ENCODE results near the gene SPINK8.
"Not testable (repeated sequence)": the region's sequence is repeated elsewhere in the genome, so short reads cannot be mapped to it uniquely, and the experiment has no call there.

SPINK8 gene

GRCh38 chr3:48333346-48334245 lies at the start of gene SPINK8:
Gene SPINK8, minus strand, starts transcription at chr3:48333661. Its CDS starts 5,320 bp downstream, at chr3:48328341.
- H2AFZ ChIP-seq (ENCODE audit: low read length); H3K4me3 ChIP-seq (ENCODE audit: low read length, poor library complexity, severe bottlenecking); H3K27me3 ChIP-seq (ENCODE audit: insufficient read depth, low read length, poor library complexity, severe bottlenecking); H3K4me2 ChIP-seq (ENCODE audit: low read depth, low read length, poor library complexity, severe bottlenecking); H3K79me2 ChIP-seq (ENCODE audit: insufficient read depth, low read length); H3K36me3 ChIP-seq (ENCODE audit: insufficient read depth, low read length); H3F3A ChIP-seq (ENCODE audit: low read depth); H3K4me1 ChIP-seq (ENCODE audit: insufficient read depth, low read length, poor library complexity, severe bottlenecking); H3K9ac ChIP-seq (ENCODE audit: low read depth, low read length, poor library complexity, severe bottlenecking); H3K9me2 ChIP-seq (replicated peaks; ENCODE audit: low read depth, low read length); H3K9me3 ChIP-seq (ENCODE audit: insufficient read depth, low read depth, low read length); H4K20me1 ChIP-seq (ENCODE audit: insufficient read depth, low read length, poor library complexity, severe bottlenecking): not testable (repeated sequence)

- Histone ChIP-seq H3K9ac (ENCODE audit: low read depth, low read length, poor library complexity, severe bottlenecking) (no peak overlapping the region), H3K79me2 (ENCODE audit: insufficient read depth, low read length) (no peaks in the 10 kb centered on the region), H3K9me2 (replicated peaks; ENCODE audit: low read depth, low read length) (no peaks in the 10 kb centered on the region), H2AFZ (ENCODE audit: low read length) (no peak overlapping the region), H3K4me2 (ENCODE audit: low read depth, low read length, poor library complexity, severe bottlenecking) (no peak overlapping the region), H4K20me1 (ENCODE audit: insufficient read depth, low read length, poor library complexity, severe bottlenecking) (no peaks in the 10 kb centered on the region), H3F3A (ENCODE audit: low read depth) (no peaks in the 10 kb centered on the region), H3K27me3 (ENCODE audit: insufficient read depth, low read length, poor library complexity, severe bottlenecking) (no peaks in the 10 kb centered on the region), H3K36me3 (ENCODE audit: insufficient read depth, low read length) (no peaks in the 10 kb centered on the region), H3K4me3 (ENCODE audit: low read length, poor library complexity, severe bottlenecking) (no peak overlapping the region), H3K9me3 (ENCODE audit: insufficient read depth, low read depth, low read length) (no peaks in the 10 kb centered on the region), H3K4me1 (ENCODE audit: insufficient read depth, low read length, poor library complexity, severe bottlenecking) (no peaks in the 10 kb centered on the region)
- no peak for TF ChIP-seq EZH2phosphoT487 (IDR thresholded peaks at IDR 0.05; ENCODE audit: borderline replicate concordance)
- TF ChIP-seq CTCF (conservative IDR thresholded peaks at IDR 0.05; ENCODE audit: low read length), result no peak
Measured at GRCh38 chr3:48372862-48373435, 39.5 kb upstream of the SPINK8 start.

GRCh38 chr3:48372377-48372770 lies 38.9 kb upstream of the SPINK8 start:
- Histone ChIP-seq H4K20me1 (ENCODE audit: insufficient read depth, low read length, poor library complexity, severe bottlenecking) (no peaks in the 10 kb centered on the region), H3K9me3 (ENCODE audit: insufficient read depth, low read depth, low read length) (no peaks in the 10 kb centered on the region), H3K4me2 (ENCODE audit: low read depth, low read length, poor library complexity, severe bottlenecking) (no peak overlapping the region), H3K4me1 (ENCODE audit: insufficient read depth, low read length, poor library complexity, severe bottlenecking) (no peaks in the 10 kb centered on the region), H3F3A (ENCODE audit: low read depth) (no peaks in the 10 kb centered on the region), H3K36me3 (ENCODE audit: insufficient read depth, low read length) (no peaks in the 10 kb centered on the region), H3K9me2 (replicated peaks; ENCODE audit: low read depth, low read length) (no peaks in the 10 kb centered on the region), H3K27me3 (ENCODE audit: insufficient read depth, low read length, poor library complexity, severe bottlenecking) (no peaks in the 10 kb centered on the region), H3K4me3 (ENCODE audit: low read length, poor library complexity, severe bottlenecking) (no peak overlapping the region), H3K9ac (ENCODE audit: low read depth, low read length, poor library complexity, severe bottlenecking) (no peak overlapping the region), H2AFZ (ENCODE audit: low read length) (no peak overlapping the region), H3K79me2 (ENCODE audit: insufficient read depth, low read length) (no peaks in the 10 kb centered on the region)
- no peak for TF ChIP-seq EZH2phosphoT487 (IDR thresholded peaks at IDR 0.05; ENCODE audit: borderline replicate concordance)
- TF ChIP-seq CTCF (conservative IDR thresholded peaks at IDR 0.05; ENCODE audit: low read length), result no peak
